ENCODE data around the gene DMGDH.
"Not testable (repeated sequence)": the region's sequence is repeated elsewhere in the genome, so short reads cannot be mapped to it uniquely, and the experiment has no call there.

The DMGDH gene

DNA sequence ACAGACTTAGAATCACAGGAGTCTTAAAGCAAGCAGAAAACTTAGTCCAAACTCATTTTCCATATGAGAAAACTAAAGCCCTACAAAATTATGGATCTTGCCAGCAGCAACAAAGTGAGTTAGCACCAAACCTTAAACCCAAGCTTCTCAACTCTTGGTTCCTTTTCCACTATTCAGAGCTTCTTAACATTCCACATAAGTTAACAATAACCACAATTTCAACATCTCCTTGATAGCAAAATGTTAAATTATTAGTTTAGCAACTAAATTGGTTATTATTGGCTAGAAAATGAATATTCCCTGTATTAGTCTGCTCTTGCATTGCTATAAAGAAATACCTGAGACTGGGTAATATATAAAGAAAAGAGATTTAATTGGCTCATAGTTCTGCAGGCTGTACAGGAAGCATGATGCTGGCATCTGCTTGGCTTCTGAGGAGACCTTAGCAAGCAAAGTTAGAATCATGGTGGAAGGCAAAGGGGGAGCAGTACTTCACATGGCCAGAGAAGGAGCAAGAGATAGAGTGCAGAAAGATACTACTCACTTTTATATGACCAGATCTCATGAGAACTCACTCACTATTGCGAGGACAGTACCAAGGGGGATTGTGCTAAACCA lies 58.1 kb downstream of the DMGDH start:
- peak; percentile 64 for DNase-seq (ENCODE audit: low read depth)

DNA sequence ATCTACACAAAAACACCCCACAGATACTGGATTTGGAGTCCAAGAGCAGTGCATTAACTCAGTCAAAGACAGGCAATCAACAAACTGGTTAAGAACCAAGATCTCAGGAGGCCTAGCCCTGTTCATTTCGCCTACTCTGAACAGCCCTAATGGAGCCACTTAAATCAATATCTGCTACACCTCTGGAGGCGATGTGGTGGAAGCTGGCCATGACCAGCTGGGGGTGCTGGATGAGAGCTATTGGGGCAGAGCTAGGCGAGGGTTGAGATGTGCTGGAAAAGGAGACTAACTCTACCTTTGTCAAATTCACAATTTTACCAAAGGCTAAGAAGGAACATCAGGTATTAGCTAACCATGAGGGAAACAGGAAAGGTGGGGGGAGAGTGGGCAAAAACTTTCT lies 61.1 kb downstream of the DMGDH start:
- DNase-seq (ENCODE audit: low read depth) = no peak

- no peak for DNase-seq (ENCODE audit: low read depth)
Measured at GRCh38 chr5:79007872-79008271, 61.6 kb downstream of the DMGDH start.

DNA sequence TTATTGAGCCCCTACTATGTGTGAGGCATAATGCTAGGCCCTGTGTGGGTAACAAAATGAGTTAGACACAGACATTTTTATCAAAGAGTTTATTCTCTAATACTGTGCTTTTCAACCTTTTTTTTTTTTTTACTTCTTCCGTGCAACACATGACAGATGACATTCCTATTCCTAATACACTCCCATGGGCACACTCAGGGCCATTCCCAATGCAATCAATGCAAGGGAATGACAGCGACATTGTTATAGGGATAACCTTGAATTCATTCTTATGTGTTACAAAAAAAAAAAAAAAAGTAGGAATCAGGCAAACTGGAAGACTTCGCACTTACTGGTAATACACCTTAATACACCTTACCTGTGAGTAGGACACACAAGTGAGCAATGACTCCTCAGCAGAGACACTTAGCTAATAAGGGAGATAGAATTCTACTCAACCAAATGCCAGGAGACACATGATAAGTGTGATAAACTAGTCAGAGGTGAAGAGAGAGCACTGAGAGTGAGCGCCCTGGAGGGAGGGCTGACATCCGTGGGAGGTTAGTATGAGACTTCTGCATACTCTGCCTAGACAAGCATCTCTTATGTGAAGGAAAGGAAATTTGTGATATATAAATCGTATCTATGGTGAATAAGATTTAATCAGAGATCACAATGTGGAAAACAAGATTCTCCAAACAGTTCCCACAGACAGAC lies 63.4 kb downstream of the DMGDH start:
- DNase-seq (ENCODE audit: low read depth) = no peak

DNA sequence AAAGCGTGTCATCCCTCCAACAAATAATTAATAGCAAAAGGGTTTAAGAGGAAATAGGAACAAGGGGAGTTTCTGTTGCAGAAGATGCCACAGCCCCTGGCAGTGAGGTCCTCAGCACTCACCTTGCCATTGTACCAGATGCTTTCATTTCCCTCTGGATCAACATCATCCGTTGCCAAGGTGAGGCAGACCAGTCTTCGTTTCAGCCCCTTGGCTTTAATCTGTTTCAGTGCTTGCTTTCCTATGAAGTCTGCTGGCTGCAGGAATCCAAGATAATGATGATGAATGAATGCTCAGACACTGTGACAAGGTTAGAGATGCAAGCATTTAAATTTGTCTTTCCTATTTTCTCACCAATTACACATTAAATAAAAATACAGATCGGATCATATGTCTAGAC lies 64.3 kb downstream of the DMGDH start:
- no peak for DNase-seq (ENCODE audit: low read depth)

GRCh38 chr5:79002374-79002773 lies 67.1 kb downstream of the DMGDH start:
- no peak for DNase-seq (ENCODE audit: low read depth)

GRCh38 chr5:79001471-79001870 lies 68.0 kb downstream of the DMGDH start:
- DNase-seq (ENCODE audit: low read depth) = no peak

- DNase-seq (ENCODE audit: low read depth) = no peak
Measured at GRCh38 chr5:78997090-78997489, 72.4 kb downstream of the DMGDH start.

DNA sequence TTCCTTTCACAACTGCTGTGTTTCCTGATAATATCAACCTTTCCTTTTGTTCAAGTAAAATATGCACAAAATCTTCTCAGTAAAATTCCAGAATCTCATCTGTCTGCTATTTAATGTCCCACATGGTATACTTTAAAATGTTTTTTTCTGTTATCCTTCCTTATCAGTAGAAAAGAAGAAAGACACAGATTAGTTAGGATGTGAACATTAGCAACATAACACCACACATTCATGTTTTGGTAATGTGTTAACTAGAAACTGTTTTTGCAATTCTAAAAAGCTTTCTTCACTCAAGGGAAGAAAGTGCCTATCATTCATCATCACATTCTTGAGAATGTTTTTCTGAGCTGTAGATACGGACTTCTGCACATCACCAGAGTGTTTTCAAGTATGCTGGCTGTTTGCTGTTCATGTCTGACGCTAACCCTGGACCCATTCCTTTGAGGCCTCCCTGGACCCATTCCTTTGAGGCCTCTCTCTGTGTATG lies 73.9 kb downstream of the DMGDH start:
- DNase-seq (ENCODE audit: low read depth) = no peak

- DNase-seq (ENCODE audit: low read depth) = no peak
Measured at GRCh38 chr5:78993165-78993564, 76.3 kb downstream of the DMGDH start.

- DNase-seq (ENCODE audit: low read depth) = no peak
Measured at GRCh38 chr5:78992146-78992545, 77.3 kb downstream of the DMGDH start.

- DNase-seq (ENCODE audit: low read depth) = no peak
Measured at GRCh38 chr5:78989080-78989479, 80.4 kb downstream of the DMGDH start.

GRCh38 chr5:78985725-78986223 lies 83.7 kb downstream of the DMGDH start:
- DNase-seq (ENCODE audit: low read depth) = peak; percentile 49

- peak; percentile 44 for DNase-seq (ENCODE audit: low read depth)
Measured at GRCh38 chr5:78985116-78985724, 84.3 kb downstream of the DMGDH start, which contains the start of gene ARSB. TSS of gene ARSB (minus strand) at chr5:78985310. CDS start at chr5:78985248, 62 bp downstream.

DNA sequence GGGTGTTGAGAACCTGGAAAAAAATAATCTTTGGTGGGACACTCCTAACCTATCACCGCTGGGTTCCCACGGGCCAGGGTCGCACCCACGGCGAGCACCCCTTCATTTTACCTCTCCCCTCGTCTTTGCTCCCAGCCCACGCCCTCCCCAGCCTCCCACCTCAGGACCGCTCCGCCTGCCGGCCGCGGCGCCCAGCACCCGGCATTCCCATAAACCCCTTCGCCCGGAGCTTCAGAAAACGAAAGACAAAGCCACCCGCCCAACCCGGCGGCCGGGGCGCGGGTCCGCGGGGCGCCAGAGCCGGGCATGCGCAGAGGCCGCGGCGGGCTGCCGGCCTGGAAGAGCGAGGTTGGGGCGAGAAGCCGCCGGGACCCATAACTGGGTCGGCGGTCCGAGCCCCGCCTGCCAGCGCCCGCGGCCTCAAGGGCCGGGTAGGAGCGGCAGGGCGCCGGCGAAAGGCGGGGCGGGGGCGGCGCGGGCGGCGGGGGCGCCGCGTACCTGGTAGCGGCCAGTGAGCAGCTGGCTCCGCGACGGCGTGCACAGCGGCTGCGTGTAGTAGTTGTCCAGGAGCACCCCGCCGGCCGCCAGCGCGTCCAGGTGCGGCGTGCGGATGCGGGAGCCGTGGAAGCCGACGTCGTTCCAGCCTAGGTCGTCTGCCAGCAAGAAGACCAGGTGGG lies 84.9 kb downstream of the DMGDH start:
- peak; percentile 77 for DNase-seq (ENCODE audit: low read depth)

DNA sequence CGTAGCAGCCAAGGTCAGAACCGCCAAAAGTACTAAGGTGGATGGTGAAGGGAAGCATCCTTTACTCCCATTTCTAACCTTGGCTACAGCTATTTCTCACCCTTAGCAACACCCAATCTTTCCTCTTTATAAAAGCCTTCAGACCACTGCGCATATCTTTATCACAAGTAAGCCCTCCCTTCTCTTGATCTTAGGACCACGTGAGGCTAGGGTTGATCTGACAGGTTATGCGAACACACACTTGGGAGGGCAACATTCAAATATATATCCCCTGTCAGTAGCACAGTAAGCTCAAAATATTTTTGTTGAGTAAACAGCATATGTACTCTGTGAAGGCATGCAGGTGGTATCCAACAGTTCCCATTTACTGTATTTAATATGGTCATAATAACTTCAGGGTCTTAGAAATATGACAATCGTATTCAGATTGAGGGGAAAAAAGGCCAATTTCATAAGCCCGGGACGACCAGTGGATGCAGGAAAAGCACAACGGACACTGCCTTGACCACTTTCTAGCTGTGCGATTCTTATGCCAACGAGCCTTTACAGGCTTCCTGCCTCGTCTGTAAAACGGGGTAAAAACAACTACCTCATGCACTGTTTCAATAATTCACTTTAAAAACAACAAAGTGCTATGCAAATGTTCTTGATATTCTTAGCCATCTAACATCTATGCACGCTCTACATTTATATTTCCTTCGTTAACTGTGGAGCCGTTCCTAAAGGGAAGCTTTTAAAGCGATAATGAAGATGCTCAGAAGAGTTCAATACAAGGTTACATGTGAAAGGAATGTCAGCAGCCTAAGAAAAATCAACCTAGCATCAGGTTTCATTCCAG lies 85.7 kb downstream of the DMGDH start:
- no peak for DNase-seq (ENCODE audit: low read depth)

DNA sequence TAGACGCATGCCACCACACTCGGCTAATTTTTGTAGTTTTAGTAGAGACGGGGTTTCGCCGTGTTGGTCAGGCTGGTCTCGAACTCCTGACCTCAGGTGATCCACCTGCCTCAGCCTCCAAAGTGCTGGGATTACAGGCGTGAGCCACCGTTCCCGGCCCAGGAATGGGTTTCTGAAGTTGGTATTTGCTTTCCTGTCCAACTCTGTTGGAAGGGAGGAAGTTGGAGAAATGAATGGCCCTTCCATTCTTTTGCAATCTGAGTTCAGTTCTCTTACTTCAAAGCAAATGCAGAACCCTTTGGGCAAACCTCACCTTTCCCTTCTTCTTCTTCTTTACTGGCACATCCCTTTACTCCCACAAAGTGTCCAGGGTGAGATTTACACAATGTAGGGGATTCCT lies 86.3 kb downstream of the DMGDH start:
- DNase-seq (ENCODE audit: low read depth) = not testable (repeated sequence)

- no peak for DNase-seq (ENCODE audit: low read depth)
Measured at GRCh38 chr5:78979909-78980308, 89.6 kb downstream of the DMGDH start.

DNA sequence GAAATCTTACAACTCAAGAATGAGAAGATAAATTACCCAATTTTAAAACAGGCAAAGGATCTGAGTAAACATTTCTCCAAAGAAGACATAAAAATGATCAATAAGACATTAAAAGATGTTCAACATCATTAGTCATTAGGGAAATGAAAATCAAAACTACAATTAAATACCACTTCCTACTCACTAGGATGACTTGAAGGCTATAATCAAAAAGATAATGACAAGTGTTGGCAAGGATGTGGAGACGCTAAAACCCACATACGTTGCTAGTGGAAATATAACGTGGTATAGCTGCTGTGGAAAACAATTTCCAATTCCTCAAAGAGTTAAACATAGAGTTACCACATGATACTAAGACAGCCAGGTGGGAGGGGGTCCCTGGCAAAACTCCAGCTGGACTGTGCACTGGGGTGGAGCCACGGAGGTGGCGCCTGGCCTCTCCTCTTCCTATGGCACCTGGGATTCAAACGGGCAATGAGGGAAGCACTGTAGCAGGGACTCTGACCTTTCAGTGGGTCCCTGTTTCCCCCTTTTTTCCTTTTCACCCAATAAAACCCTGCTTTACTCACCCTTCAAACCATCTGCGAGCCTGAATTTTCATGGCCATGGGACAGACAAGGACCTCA lies 90.2 kb downstream of the DMGDH start:
- no peak for DNase-seq (ENCODE audit: low read depth)

GRCh38 chr5:78975035-78975434 lies 94.4 kb downstream of the DMGDH start:
- no peak for DNase-seq (ENCODE audit: low read depth)

DNA sequence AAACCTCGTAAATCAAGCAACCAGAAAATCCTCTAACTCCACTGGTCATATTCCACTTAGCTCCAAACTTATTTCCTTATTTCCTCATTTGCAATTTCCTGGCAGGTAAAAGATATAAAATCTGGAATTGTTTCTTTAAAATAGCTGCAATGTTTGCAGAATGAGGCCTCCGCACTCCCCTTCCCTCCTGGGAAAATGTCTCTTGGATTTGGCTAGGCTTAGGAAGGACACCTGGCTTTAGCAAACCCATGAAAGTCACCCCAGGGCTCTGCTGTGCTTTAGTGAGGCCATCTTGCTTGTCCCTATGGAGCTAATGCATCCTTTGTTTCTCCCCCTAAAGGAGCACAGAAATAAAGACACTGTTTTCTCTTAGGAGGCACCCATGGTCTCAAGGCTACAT lies 94.9 kb downstream of the DMGDH start:
- DNase-seq (ENCODE audit: low read depth) = no peak

Data from fibroblast of gingiva (primary cell).